ENCODE data around the gene ARF5.

GRCh38 chr7:127612263-127612662 lies 24.1 kb downstream of the ARF5 start:
- TF ChIP-seq POLR2A (IDR thresholded peaks at IDR 0.05; ENCODE audit: low read depth) (no peak), CTCF (IDR thresholded peaks at IDR 0.05) (no peak), POLR2AphosphoS5 (IDR thresholded peaks at IDR 0.05) (no peak), EP300 (IDR thresholded peaks at IDR 0.05) (no peak)

Data from esophagus muscularis mucosa (tissue), 4 donors.